ENCODE results near the gene PDGFB. TPM values are rescaled to one million over a fixed set of nuclear protein-coding genes. Genes with fewer than 3 reads are reported as not detected.

The PDGFB gene
- total and polyA plus RNA-seq, 2 donors (not counting 1 experiment from before 2014, with no cell fraction given) = 0.04 TPM; not detected in 1

GRCh38 chr22:39236321-39237317 is 8.2 kb downstream of the PDGFB start:
- Mint-ChIP-seq H3K27ac (no peak overlapping the region), H3K9me3 (ENCODE audit: insufficient read depth) (no peaks in the 10 kb centered on the region), H3K27me3 (peaks cover 86% of the 10 kb centered on the region), H3K4me1 (peaks cover 36% of the 10 kb centered on the region), H3K4me3 (peak overlapping the region; percentile 58)
- ChIA-PET CTCF (interaction anchor here (0.6 to 1.8 kb wide), 3 partner anchors 10 to 310 kb away, joined by 3 to 5 read pairs (median 5); no protein-coding TSS in a partner anchor), POLR2A (interaction anchor here (0.6 to 0.8 kb wide), 2 partner anchors 149 to 1041 kb away, joined by 3 to 5 read pairs; no protein-coding TSS in a partner anchor)
- intact Hi-C loops (cut with micrococcal nuclease) = no loop called here
- WGBS (ENCODE audit: insufficient coverage) = 13% methylated on average over 30 of the region's 37 CpGs
- H3K79me2 ChIP-seq (ENCODE audit: control insufficient read depth, insufficient read depth, low read length) = no peaks in the 10 kb centered on the region
- no peak overlapping the region for H3K9ac ChIP-seq (ENCODE audit: low read length)
- H2AFZ ChIP-seq (ENCODE audit: insufficient read depth, low read depth, low read length, poor library complexity, severe bottlenecking) = no peak overlapping the region
- H3K36me3 ChIP-seq (replicated peaks in 1 of 2; ENCODE audit: control extremely low read depth in 1 of 2, control insufficient read depth in 1 of 2, extremely low read depth in 1 of 2, insufficient read depth in 2 of 2, low read length in 1 of 2) = no peaks in the 10 kb centered on the region
- TF ChIP-seq CTCF (IDR thresholded peaks at IDR 0.05) (no peak), EZH2 (IDR thresholded peaks at IDR 0.05; ENCODE audit: borderline replicate concordance, insufficient read depth, low read depth, low read length, poor library complexity, severe bottlenecking) (no peak)
- H3K4me3 ChIP-seq (ENCODE audit: control extremely low read depth in 1 of 5, extremely low read depth in 1 of 5, insufficient read depth in 1 of 5, low read depth in 2 of 5, low read length in 4 of 5) = no peak overlapping the region
- H3K9me3 ChIP-seq (ENCODE audit: control extremely low read depth in 1 of 3, control insufficient read depth in 2 of 3, insufficient read depth in 1 of 3, low read length in 2 of 3) = peaks cover 0 to 32% (median 0%) of the 10 kb centered on the region in 3 donors
- H3K4me2 ChIP-seq (replicated peaks; ENCODE audit: low read depth, low read length, poor library complexity, severe bottlenecking) = peak overlapping the region; percentile 52
- H3K27ac ChIP-seq (ENCODE audit: low read length in 2 of 2) = no peak overlapping the region
- ATAC-seq (ENCODE audit: low read depth) = peak; percentile 84
- DNase-seq = peak; percentile 70
- H3K4me1 ChIP-seq (ENCODE audit: control insufficient read depth in 2 of 2, insufficient read depth in 2 of 2, low read length in 2 of 2) = peaks cover 45% of the 10 kb centered on the region in 2 donors
- H3K27me3 ChIP-seq (replicated peaks in 1 of 4; ENCODE audit: control extremely low read depth in 1 of 4, control insufficient read depth in 3 of 4, insufficient read depth in 4 of 4, low read length in 3 of 4) = peaks cover 0 to 94% (median 43%) of the 10 kb centered on the region in 4 experiments
- no peaks in the 10 kb centered on the region for H4K20me1 ChIP-seq (ENCODE audit: control insufficient read depth, insufficient read depth, low read length, poor library complexity, severe bottlenecking)

Measured in B cell (primary cell).